HG02884 (cell line): ENCODE measurements around the gene TOPAZ1.

Source experiments
- ATAC-seq: cut with Tn5 transposase; IDR thresholded peaks from one replicate; pipeline ENCODE4 v1.9.1; 2021; ENCODE audit warnings: mild to moderate bottlenecking, moderate library complexity; ENCODE audit not compliant: unreplicated experiment

The TOPAZ1 gene

GRCh38 chr3:44241706-44242105 is at the start of gene TOPAZ1:
TOPAZ1 (plus strand) TSS chr3:44241886; CDS start chr3:44242054, 168 bp downstream.
- ATAC-seq, result no peak

- ATAC-seq, result peak; percentile 63
Measured at GRCh38 chr3:44198284-44199269, 43.1 kb upstream of the TOPAZ1 start.

DNA sequence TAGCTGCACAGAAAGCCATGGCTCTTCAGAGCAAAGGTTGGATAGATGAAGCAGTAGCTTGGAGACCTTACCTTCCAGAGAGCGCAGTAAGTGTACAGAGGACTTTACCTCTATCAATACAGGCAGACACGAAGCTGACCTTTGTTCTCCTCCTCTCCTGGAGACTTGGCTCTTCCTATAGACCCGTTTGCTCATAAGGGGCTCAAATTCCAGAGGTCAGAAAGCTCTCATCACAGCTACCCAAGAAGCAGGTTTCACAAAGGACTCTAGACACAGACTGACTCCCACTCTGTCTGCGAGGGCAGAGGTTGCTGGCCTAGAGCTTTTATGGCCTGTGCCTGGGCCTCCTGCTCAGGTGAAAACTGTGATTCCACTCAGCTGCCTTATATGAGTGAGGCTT is 35.4 kb upstream of the TOPAZ1 start:
- no peak for ATAC-seq

- ATAC-seq, result no peak
Measured at GRCh38 chr3:44206862-44207652, 34.6 kb upstream of the TOPAZ1 start.

DNA sequence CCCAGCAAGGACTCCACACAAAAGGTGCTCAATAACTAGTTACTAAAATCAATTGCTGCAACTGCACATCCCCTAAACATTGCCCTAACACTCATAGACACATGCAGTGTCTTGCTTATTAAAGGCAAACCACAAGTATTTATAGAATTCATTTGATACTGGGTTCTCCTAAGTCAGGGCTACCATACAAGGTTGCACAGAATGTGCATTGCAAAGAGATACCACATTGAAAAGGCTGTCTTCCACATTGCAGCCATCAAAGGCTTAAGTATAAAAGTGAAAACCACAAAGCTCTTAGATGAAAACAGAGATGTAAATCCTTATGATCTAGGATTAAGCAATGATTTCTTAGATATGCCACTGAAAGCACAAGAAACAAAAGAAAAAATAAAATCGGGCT is 33.6 kb upstream of the TOPAZ1 start:
- no peak for ATAC-seq

GRCh38 chr3:44208568-44208967 is 33.1 kb upstream of the TOPAZ1 start:
- no peak for ATAC-seq

DNA sequence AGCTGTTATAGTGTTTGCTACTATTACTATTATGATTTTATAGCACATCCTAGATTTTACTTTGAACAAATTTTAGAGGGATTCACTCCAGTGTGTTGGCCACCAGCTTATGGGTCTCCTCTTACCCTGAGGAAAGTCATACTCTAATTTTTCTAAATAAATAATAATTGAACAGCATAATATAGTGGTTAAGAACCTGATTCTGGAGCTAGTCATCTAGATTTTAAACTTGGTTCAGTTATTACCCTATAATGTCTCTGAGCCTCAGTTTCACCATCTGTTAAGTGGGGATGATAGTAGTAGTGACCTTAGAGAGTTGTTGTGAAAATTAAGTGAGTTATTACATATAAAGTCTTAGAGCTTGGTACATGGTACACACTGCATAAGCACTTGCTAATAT is 30.7 kb upstream of the TOPAZ1 start:
- no peak for ATAC-seq

DNA sequence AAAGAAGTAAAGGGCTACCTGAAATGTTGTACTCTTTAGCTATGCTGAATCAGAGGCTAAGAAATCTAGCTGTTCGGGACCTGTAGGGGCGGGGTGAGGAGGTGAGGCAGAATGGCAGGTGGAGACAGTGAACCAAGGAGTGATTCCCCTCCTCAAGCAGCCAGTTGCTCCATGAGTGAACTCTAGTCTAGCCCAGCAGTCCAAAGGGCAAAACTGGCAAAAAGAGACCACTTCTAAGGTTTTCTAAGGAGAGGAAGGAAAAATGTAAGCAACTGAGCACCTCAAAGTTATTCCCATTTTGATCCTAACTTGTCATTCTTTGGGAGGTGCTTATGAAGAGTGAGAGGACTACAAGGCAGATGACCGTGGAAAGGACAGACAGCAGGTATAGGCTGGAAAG is 19.3 kb upstream of the TOPAZ1 start:
- ATAC-seq, result no peak

DNA sequence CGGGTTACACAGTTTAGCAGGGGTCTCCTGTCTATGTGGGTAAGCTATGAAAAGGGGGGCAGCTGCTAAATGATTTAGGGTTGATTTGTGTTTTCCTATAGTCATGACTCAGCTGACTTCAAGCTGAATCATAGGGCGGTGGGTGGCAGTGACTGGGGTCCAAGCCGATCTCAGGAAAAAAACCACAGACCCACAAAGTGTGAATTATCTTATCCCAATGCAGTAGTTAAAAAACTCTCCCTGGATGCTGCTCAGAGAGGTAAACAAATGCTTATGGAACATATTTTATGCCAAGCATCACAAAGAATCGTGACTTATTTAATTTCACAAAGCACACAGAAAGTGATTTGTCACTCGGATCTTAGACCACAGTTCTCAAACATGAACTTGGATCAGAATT is 18.4 kb upstream of the TOPAZ1 start:
- ATAC-seq, result no peak

DNA sequence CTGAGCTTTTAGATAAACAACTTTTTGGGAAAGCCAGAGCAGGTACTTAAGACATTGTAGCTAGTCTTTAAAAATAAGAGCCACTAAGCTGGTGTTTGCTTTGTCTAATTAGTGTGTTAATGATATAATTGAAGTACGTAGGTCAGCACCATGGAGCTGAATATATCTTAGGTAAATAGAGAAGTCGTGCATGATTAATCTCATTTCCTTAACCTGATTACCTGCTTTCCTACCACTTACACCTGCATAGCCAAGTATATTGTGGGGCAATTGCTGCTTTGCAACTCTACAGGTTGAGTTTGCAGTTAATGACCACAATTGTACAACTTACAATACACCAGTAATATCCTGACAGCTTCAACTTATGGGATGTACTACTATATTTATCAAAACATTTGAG is 17.6 kb upstream of the TOPAZ1 start:
- ATAC-seq, result no peak

DNA sequence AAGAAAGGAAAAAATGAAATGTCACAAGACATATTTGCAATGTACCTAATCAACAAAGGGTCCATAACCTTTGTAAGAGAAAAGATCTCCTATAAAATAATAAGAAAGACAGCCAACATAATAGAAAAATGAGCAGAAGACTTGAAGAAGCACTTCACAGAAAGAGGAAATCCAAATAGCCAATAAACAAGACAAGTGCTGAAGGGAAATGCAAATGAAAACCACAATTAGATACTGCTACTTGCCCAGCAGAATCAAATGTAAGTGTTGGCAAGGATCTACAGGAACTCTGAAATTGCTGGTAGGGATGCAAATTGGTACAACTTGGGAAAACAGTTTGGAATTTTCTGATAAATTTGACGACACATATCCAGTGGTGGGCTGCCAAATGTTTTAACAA is 15.1 kb upstream of the TOPAZ1 start:
- no peak for ATAC-seq

DNA sequence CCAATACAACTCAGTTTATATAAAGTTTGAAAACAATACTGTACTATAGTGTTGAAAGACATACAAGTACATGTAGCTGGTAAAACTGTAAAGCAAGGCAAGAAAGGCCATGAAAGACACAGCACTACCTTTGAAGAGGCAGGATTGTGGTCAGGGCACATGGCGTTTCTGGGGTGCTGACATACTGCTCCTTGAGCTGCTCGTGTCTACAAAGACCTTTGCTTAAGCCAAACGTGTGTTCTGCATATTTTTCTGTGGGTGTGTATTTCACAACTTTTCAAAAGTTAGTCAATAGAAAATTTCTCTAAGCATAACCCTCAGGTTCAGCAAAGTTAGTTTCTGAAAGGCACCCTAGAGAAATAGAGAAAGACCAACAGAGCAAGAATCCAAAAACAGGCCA is 14.1 kb upstream of the TOPAZ1 start:
- ATAC-seq, result no peak

- ATAC-seq, result no peak
Measured at GRCh38 chr3:44228900-44229299, 12.8 kb upstream of the TOPAZ1 start.

DNA sequence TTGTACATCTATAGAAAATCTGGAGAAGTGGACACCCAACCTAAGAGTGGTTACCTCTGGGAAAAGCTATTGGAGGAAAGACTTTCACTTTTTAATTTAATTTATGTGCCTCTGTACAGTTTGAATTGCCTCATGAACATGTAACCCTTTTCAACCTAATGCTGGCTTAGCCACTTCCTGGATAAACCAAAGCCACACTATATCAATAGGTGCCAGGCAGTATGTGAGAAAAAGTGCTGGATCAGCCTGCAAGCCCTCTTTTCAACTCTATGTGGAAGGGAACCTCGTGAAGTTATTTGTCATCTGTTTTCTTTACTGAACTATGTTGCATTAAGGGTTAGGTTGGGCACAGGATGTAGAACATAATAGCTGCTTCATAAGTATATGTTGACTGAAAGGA is 9.3 kb upstream of the TOPAZ1 start:
- no peak for ATAC-seq

- ATAC-seq, result no peak
Measured at GRCh38 chr3:44234648-44235268, 6.9 kb upstream of the TOPAZ1 start.

- ATAC-seq, result peak; percentile 59
Measured at GRCh38 chr3:44235604-44236484, 5.8 kb upstream of the TOPAZ1 start.

- ATAC-seq, result no peak
Measured at GRCh38 chr3:44236485-44236908, 5.2 kb upstream of the TOPAZ1 start.

- no peak for ATAC-seq
Measured at GRCh38 chr3:44237161-44237560, 4.5 kb upstream of the TOPAZ1 start.

DNA sequence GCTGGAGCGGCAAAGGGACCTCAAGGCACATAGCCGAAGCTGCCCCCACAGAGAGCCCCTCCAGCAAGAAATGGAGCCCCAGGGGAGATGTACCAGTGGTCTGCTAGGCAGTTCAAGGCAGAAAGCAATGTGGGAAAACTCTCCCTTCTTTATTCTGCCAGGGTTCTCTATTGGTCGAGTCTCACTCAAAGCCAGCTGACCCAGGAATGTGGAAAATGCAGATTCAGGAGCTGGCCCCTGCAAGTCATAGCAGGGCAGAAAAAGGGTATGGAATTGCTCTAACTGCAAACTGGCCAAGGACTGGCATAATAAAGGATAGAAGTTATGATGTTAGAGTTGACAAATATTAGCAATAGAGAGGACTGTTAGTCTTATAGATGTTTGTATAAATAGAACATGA is 4.0 kb upstream of the TOPAZ1 start:
- ATAC-seq, result no peak

DNA sequence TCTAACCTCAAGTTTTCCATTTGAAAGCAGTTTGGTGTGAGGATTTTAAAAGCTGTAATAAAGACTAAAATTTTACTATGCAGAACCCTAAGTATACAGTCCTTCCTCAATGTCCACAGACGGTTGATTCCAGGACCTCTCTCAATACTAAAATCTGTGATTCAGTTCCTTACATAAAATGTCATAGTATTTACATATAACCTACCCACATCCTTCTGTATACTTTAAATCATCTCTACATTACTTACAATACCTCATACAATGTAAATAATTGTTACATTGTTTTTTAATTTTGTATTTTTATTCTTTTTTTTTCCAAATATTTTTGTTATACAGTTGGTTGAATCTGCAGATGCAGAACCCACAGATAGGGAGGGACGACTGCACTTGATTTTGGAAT is 2.8 kb upstream of the TOPAZ1 start:
- ATAC-seq, result no peak
